Astrocyte (in vitro differentiated cells and primary cell): ENCODE data around the gene SLC17A7.

Experiments used
- EZH2 ChIP-seq: IDR thresholded peaks from 2 replicates; pipeline ENCODE4 v1.6.1; 2012; ENCODE audit warnings: mild to moderate bottlenecking, low read length, inconsistent platforms; ENCODE audit not compliant: insufficient read depth
- TF ChIP-seq, protein P1 (sequence below): IDR thresholded peaks from 2 replicates; pipeline ENCODE4 v1.5.1; 2011; ENCODE audit warnings: low read depth, mild to moderate bottlenecking, inconsistent platforms, low read length, moderate library complexity; ENCODE audit not compliant: insufficient read depth

DNA sequence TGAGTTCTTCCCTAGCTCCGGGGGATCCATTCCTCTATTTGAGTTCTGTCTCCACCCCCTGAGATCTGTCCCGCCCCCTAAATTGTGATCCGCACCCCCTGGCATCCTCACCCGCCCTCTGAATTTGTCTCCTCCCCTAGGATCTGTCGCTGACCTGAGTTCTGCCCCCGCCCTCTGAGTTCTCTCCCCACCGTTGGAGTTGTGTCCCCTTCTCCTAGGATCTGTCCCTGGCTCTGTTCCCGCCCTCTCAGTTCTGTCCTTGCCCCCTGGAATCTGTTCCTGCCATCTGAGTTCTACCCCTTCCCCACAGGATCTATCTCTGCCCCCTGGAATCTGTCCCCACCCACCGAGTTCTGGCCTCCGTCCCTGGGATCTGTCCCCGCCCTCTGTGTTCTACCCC is 1.0 kb upstream of the SLC17A7 start:
- TF ChIP-seq, protein P1, sequence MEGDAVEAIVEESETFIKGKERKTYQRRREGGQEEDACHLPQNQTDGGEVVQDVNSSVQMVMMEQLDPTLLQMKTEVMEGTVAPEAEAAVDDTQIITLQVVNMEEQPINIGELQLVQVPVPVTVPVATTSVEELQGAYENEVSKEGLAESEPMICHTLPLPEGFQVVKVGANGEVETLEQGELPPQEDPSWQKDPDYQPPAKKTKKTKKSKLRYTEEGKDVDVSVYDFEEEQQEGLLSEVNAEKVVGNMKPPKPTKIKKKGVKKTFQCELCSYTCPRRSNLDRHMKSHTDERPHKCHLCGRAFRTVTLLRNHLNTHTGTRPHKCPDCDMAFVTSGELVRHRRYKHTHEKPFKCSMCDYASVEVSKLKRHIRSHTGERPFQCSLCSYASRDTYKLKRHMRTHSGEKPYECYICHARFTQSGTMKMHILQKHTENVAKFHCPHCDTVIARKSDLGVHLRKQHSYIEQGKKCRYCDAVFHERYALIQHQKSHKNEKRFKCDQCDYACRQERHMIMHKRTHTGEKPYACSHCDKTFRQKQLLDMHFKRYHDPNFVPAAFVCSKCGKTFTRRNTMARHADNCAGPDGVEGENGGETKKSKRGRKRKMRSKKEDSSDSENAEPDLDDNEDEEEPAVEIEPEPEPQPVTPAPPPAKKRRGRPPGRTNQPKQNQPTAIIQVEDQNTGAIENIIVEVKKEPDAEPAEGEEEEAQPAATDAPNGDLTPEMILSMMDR, result no peak
- peak; percentile 28 for TF ChIP-seq EZH2
